H1 (cell line): Measurements from ENCODE around the gene GDAP2. TPM values are rescaled to one million over a fixed set of nuclear protein-coding genes. Genes with fewer than 3 reads are reported as not detected.
"Not testable (repeated sequence)": the region's sequence is repeated elsewhere in the genome, so short reads cannot be mapped to it uniquely, and the experiment has no call there.

Experiments
- CTCF ChIA-PET: fragments of 300-600 bp; sonication (Branson Sonifier 250); formaldehyde crosslinking; loops from one replicate; lab custom pipeline; 2021; ENCODE audit not compliant: partially characterized antibody; lab: Charles Lee
- POLR2A ChIA-PET: fragments of 300-600 bp; sonication (Branson Sonifier 250); formaldehyde crosslinking; loops from one replicate; lab custom pipeline; 2021; ENCODE audit warnings: inconsistent platforms; ENCODE audit not compliant: partially characterized antibody; lab: Charles Lee
- DNase-seq, 2 experiments: peaks; one replicate each; pipeline versions ENCODE4 v3.0.0 to v3.0.0-alpha.2; 2010 to 2022; ENCODE audit warnings: low spot score in 2 of 2, low read depth in 1 of 2, mixed read lengths in 1 of 2
- FAIRE-seq: peaks from 2 replicates; lab custom pipeline; 2011; peaks lifted over from hg19 to GRCh38; lab: Jason Lieb, UNC
- H2AFZ ChIP-seq: 2 replicates; pipeline ENCODE4 v1.8.1; 2012; ENCODE audit warnings: low read length, inconsistent platforms
- H2AK5ac ChIP-seq: 2 replicates; pipeline ENCODE4 v1.6.1; 2013; ENCODE audit warnings: low read depth, low read length
- H2BK120ac ChIP-seq: replicated peaks from 2 replicates; pipeline ENCODE3; 2013; ENCODE audit warnings: low read depth, low read length, inconsistent platforms
- H2BK12ac ChIP-seq: 2 replicates; pipeline ENCODE4 v1.6.1; 2013; ENCODE audit warnings: low read depth, low read length
- H2BK15ac ChIP-seq: 2 replicates; pipeline ENCODE4 v1.6.1; 2013; ENCODE audit warnings: low read length
- H2BK20ac ChIP-seq: 2 replicates; pipeline ENCODE4 v1.6.1; 2013; ENCODE audit warnings: low read length
- H2BK5ac ChIP-seq: 2 replicates; pipeline ENCODE4 v1.6.1; 2013; ENCODE audit warnings: low read depth, low read length
- H3K14ac ChIP-seq: 2 replicates; pipeline ENCODE4 v1.6.1; 2013; ENCODE audit warnings: inconsistent platforms; ENCODE audit not compliant: insufficient read length
- H3K18ac ChIP-seq: 2 replicates; pipeline ENCODE4 v1.6.1; 2013; ENCODE audit warnings: low read length; ENCODE audit errors: extremely low read depth
- H3K23ac ChIP-seq: 2 replicates; pipeline ENCODE4 v1.6.1; 2013; ENCODE audit warnings: inconsistent platforms; ENCODE audit not compliant: insufficient read length
- H3K23me2 ChIP-seq: 2 replicates; pipeline ENCODE4 v1.6.1; 2013; ENCODE audit warnings: low read depth, low read length
- H3K27ac ChIP-seq: 2 replicates; pipeline ENCODE4 v1.6.1; 2011; ENCODE audit warnings: low read depth, low read length, inconsistent platforms
- H3K27me3 ChIP-seq, 4 experiments: replicated peaks in 1 of 4; 1 replicate in 1 of 4; 2 replicates in 3 of 4; pipeline versions ENCODE4 v1.6.1 to v1.8.1; 2011 to 2013; ENCODE audit warnings: low read length in 3 of 4, mild to moderate bottlenecking in 3 of 4, inconsistent platforms in 2 of 4, mixed read lengths in 2 of 4, moderate library complexity in 1 of 4; ENCODE audit not compliant: control insufficient read depth in 3 of 4, insufficient read depth in 3 of 4; ENCODE audit errors: extremely low read depth in 1 of 4
- H3K36me3 ChIP-seq, 4 experiments: 2 replicates each; pipeline versions ENCODE4 v1.6.1 to v1.8.1; 2011 to 2013; ENCODE audit warnings: mild to moderate bottlenecking in 4 of 4, low read length in 3 of 4, moderate library complexity in 2 of 4, control low read depth in 1 of 4, inconsistent platforms in 1 of 4; ENCODE audit not compliant: insufficient read depth in 4 of 4, control insufficient read depth in 2 of 4
- H3K4ac ChIP-seq: replicated peaks from 2 replicates; pipeline ENCODE3; 2013; ENCODE audit warnings: low read length, low read depth, mixed read lengths, inconsistent platforms; ENCODE audit not compliant: insufficient read length
- H3K4me1 ChIP-seq, 4 experiments: replicated peaks in 1 of 4; 1 replicate in 1 of 4; 2 replicates in 3 of 4; pipeline versions ENCODE4 v1.6.1 to v1.8.1; 2011 to 2013; ENCODE audit warnings: low read length in 3 of 4, inconsistent platforms in 2 of 4, mixed read lengths in 1 of 4; ENCODE audit not compliant: insufficient read depth in 4 of 4, control insufficient read depth in 3 of 4
- H3K4me2 ChIP-seq, 2 experiments: 2 replicates each; pipeline versions ENCODE4 v1.6.1 to v1.8.1; 2011 to 2013; ENCODE audit warnings: low read depth in 2 of 2, low read length in 2 of 2, control low read depth in 1 of 2, inconsistent platforms in 1 of 2, mild to moderate bottlenecking in 1 of 2; ENCODE audit not compliant: insufficient read depth in 1 of 2
- H3K4me3 ChIP-seq, 4 experiments: fragments of 200-600, 300-600 bp in 1 of 4; sonication (generic), shearing (Covaris generic), sonication (Bioruptor Twin) in 1 of 4; 2 replicates each; pipeline versions ENCODE4 v1.5.1 to v1.8.1; 2011 to 2016; ENCODE audit warnings: low read length in 4 of 4, low read depth in 3 of 4, control low read depth in 2 of 4, inconsistent platforms in 2 of 4, mild to moderate bottlenecking in 2 of 4, mixed read lengths in 1 of 4, moderate library complexity in 1 of 4; ENCODE audit not compliant: insufficient read depth in 2 of 4; ENCODE audit errors: extremely low read depth in 1 of 4
- H3K56ac ChIP-seq: replicated peaks from 2 replicates; pipeline ENCODE3; 2013; ENCODE audit warnings: low read depth, mild to moderate bottlenecking, mixed read lengths, low read length, inconsistent platforms; ENCODE audit not compliant: insufficient read length
- H3K79me1 ChIP-seq: 2 replicates; pipeline ENCODE4 v1.6.1; 2013; ENCODE audit warnings: low read depth, low read length, control low read depth
- H3K79me2 ChIP-seq, 2 experiments: 2 replicates each; pipeline versions ENCODE4 v1.6.1 to v1.8.1; 2012 to 2013; ENCODE audit warnings: low read length in 2 of 2, mild to moderate bottlenecking in 2 of 2, inconsistent platforms in 1 of 2; ENCODE audit not compliant: insufficient read depth in 2 of 2, control insufficient read depth in 1 of 2
- H3K9ac ChIP-seq, 4 experiments: replicated peaks in 1 of 4; 1 replicate in 1 of 4; 2 replicates in 3 of 4; pipeline versions ENCODE4 v1.6.1 to v1.8.1; 2011 to 2013; ENCODE audit warnings: low read depth in 3 of 4, low read length in 3 of 4, control low read depth in 2 of 4, mild to moderate bottlenecking in 2 of 4, moderate library complexity in 2 of 4, inconsistent platforms in 1 of 4; ENCODE audit errors: extremely low read depth in 1 of 4
- H3K9me3 ChIP-seq, 2 experiments: 2 replicates each; pipeline versions ENCODE4 v1.6.1 to v1.8.1; 2012 to 2013; ENCODE audit warnings: mild to moderate bottlenecking in 2 of 2, moderate library complexity in 2 of 2, control low read depth in 1 of 2, inconsistent platforms in 1 of 2, low read depth in 1 of 2, low read length in 1 of 2, mixed read lengths in 1 of 2; ENCODE audit not compliant: insufficient read depth in 2 of 2
- H4K20me1 ChIP-seq, 2 experiments: replicated peaks in 1 of 2; 2 replicates each; pipeline versions ENCODE3 to v1.8.1; 2011 to 2013; ENCODE audit warnings: inconsistent platforms in 2 of 2, low read length in 2 of 2, mild to moderate bottlenecking in 1 of 2; ENCODE audit not compliant: insufficient read depth in 2 of 2, control insufficient read depth in 1 of 2
- H4K5ac ChIP-seq: 2 replicates; pipeline ENCODE4 v1.6.1; 2013; ENCODE audit warnings: low read length, low read depth, mixed read lengths, inconsistent platforms; ENCODE audit not compliant: insufficient read length
- H4K8ac ChIP-seq: 2 replicates; pipeline ENCODE4 v1.8.0; 2013; ENCODE audit warnings: mild to moderate bottlenecking, moderate library complexity, low read length, inconsistent platforms; ENCODE audit not compliant: insufficient read depth; ENCODE audit errors: extremely low read depth
- H4K91ac ChIP-seq: replicated peaks from 2 replicates; pipeline ENCODE3; 2013; ENCODE audit warnings: low read length, mixed read lengths, inconsistent platforms; ENCODE audit not compliant: insufficient read length
- polyA plus RNA-seq, 7 experiments: library from polyadenylated mRNA; depleted of rRNA in 3 of 7; stranded (reverse) in 5 of 7; unstranded in 2 of 7; fragments of >200 nt in 5 of 7; fragments of 200-250 nt in 2 of 7; gene quantifications; 1 replicate in 5 of 7; 2 replicates in 1 of 7; 4 replicates in 1 of 7; pipeline versions ENCODE4 v1.2.1 to v1.2.3, GENCODE V29; 2011 to 2013; ENCODE audit warnings: missing spikeins in 2 of 7, mixed read lengths in 2 of 7
- total RNA-seq: library from RNA; stranded (reverse); fragmentation: NEBNext Ultra II Directional; extraction: Animal tissue kit (Norgen Biotek cat#: 25700); gene quantifications from 2 replicates; pipeline ENCODE4 v1.2.1, GENCODE V29; 2021

GDAP2 gene
- total and polyA plus RNA-seq, 2 of the 8 experiments (the other 6 are each of a cell fraction or from before 2014, with no cell fraction given): 8.6 to 27.8 TPM

- H2BK120ac ChIP-seq, H3K56ac ChIP-seq, H2BK20ac ChIP-seq, H3K4me3 ChIP-seq, DNase-seq, H4K5ac ChIP-seq, H3K36me3 ChIP-seq, H3K9me3 ChIP-seq, H2BK12ac ChIP-seq, H2AFZ ChIP-seq, H3K27ac ChIP-seq, H2BK15ac ChIP-seq, H3K27me3 ChIP-seq, H3K4me1 ChIP-seq, H4K91ac ChIP-seq, H3K9ac ChIP-seq, H3K4me2 ChIP-seq, H4K8ac ChIP-seq, H3K79me2 ChIP-seq, H3K23ac ChIP-seq, H3K14ac ChIP-seq, H2AK5ac ChIP-seq, H3K23me2 ChIP-seq, FAIRE-seq, H4K20me1 ChIP-seq, H3K18ac ChIP-seq, H2BK5ac ChIP-seq, H3K79me1 ChIP-seq, H3K4ac ChIP-seq: not testable (repeated sequence)
- ChIA-PET CTCF (interaction anchor here (1.0 to 2.2 kb wide), 3 partner anchors 10 to 207 kb away, joined by 3 to 5 read pairs (median 5); no protein-coding TSS in a partner anchor), POLR2A (interaction anchor here (1.3 kb wide), 1 partner anchor 10 kb away, joined by 3 read pairs; no protein-coding TSS in a partner anchor)
Measured at GRCh38 chr1:117844478-117844877, 84.9 kb downstream of the GDAP2 start.
